ENCODE data around the gene PRDM15. TPM values are rescaled to one million over a fixed set of nuclear protein-coding genes. Genes with fewer than 3 reads are reported as not detected.

PRDM15 gene
- total RNA-seq, 2 experiments from 2014 or later = 13.2 to 14.5 TPM

GRCh38 chr21:41852151-41852928 is 26.8 kb downstream of the PRDM15 start:
- Mint-ChIP-seq H3K36me3 (ENCODE audit: low read depth) (peaks cover 18% of the 10 kb centered on the region), H3K27ac (no peak overlapping the region), H3K9me3 (no peaks in the 10 kb centered on the region), H3K4me1 (ENCODE audit: low read depth) (no peaks in the 10 kb centered on the region), H3K4me3 (no peak overlapping the region), H3K27me3 (no peaks in the 10 kb centered on the region)
- ChIA-PET POLR2A (no interaction called here), CTCF (no interaction called here)
- TF ChIP-seq CTCF (IDR thresholded peaks at IDR 0.05) = no peak
- no peak for DNase-seq
- no peak for ATAC-seq
- intact Hi-C loops (cut with micrococcal nuclease) = no loop called here

GRCh38 chr21:41851090-41851790 is 27.9 kb downstream of the PRDM15 start:
- intact Hi-C loops (cut with micrococcal nuclease) = no loop called here
- no peak for DNase-seq
- Mint-ChIP-seq H3K27me3 (no peaks in the 10 kb centered on the region), H3K36me3 (ENCODE audit: low read depth) (peaks cover 14% of the 10 kb centered on the region), H3K4me1 (ENCODE audit: low read depth) (no peaks in the 10 kb centered on the region), H3K27ac (no peak overlapping the region), H3K4me3 (no peak overlapping the region), H3K9me3 (no peaks in the 10 kb centered on the region)
- ATAC-seq = no peak
- TF ChIP-seq CTCF (IDR thresholded peaks at IDR 0.05) = no peak
- CTCF ChIA-PET = no interaction called here
- POLR2A ChIA-PET = no interaction called here

GRCh38 chr21:41850085-41850484 is 29.1 kb downstream of the PRDM15 start:
- intact Hi-C loops (cut with micrococcal nuclease) = no loop called here
- H3K4me1 Mint-ChIP-seq (ENCODE audit: low read depth) = no peaks in the 10 kb centered on the region
- no peak for TF ChIP-seq CTCF (IDR thresholded peaks at IDR 0.05)
- DNase-seq (no peak), ATAC-seq (no peak)
- H3K27ac Mint-ChIP-seq = no peak overlapping the region
- CTCF ChIA-PET = no interaction called here
- H3K9me3 Mint-ChIP-seq = no peaks in the 10 kb centered on the region
- H3K36me3 Mint-ChIP-seq (ENCODE audit: low read depth) = peaks cover 15% of the 10 kb centered on the region
- no peaks in the 10 kb centered on the region for H3K27me3 Mint-ChIP-seq
- POLR2A ChIA-PET = no interaction called here
- no peak overlapping the region for H3K4me3 Mint-ChIP-seq

- intact Hi-C loops (cut with micrococcal nuclease) = no loop called here
- TF ChIP-seq CTCF (IDR thresholded peaks at IDR 0.05) = no peak
- H3K27me3 Mint-ChIP-seq = no peaks in the 10 kb centered on the region
- no peak for ATAC-seq
- H3K27ac Mint-ChIP-seq = no peak overlapping the region
- peaks cover 7% of the 10 kb centered on the region for H3K36me3 Mint-ChIP-seq (ENCODE audit: low read depth)
- ChIA-PET POLR2A (interaction anchor here (0.6 kb wide), 1 partner anchor 56 kb away, joined by 3 read pairs; no protein-coding TSS in a partner anchor), CTCF (interaction anchor here (0.7 kb wide), 1 partner anchor 35 kb away, joined by 3 read pairs; no protein-coding TSS in a partner anchor)
- no peak overlapping the region for H3K4me3 Mint-ChIP-seq
- no peak for DNase-seq
- no peaks in the 10 kb centered on the region for H3K9me3 Mint-ChIP-seq
- no peaks in the 10 kb centered on the region for H3K4me1 Mint-ChIP-seq (ENCODE audit: low read depth)
Measured at GRCh38 chr21:41848958-41849580, 30.1 kb downstream of the PRDM15 start.

- ChIA-PET POLR2A (no interaction called here), CTCF (no interaction called here)
- H3K36me3 Mint-ChIP-seq (ENCODE audit: low read depth) = peaks cover 7% of the 10 kb centered on the region
- TF ChIP-seq CTCF (IDR thresholded peaks at IDR 0.05) = no peak
- no peaks in the 10 kb centered on the region for H3K9me3 Mint-ChIP-seq
- intact Hi-C loops (cut with micrococcal nuclease) = no loop called here
- H3K4me1 Mint-ChIP-seq (ENCODE audit: low read depth) = no peaks in the 10 kb centered on the region
- ATAC-seq = no peak
- no peak for DNase-seq
- H3K27ac Mint-ChIP-seq = no peak overlapping the region
- no peak overlapping the region for H3K4me3 Mint-ChIP-seq
- no peaks in the 10 kb centered on the region for H3K27me3 Mint-ChIP-seq
Measured at GRCh38 chr21:41848533-41848932, 30.6 kb downstream of the PRDM15 start.
